ENCODE measurements around the gene UGT1A7. TPM values are rescaled to one million over a fixed set of nuclear protein-coding genes. Genes with fewer than 3 reads are reported as not detected.
"Not testable (repeated sequence)": the region's sequence is repeated elsewhere in the genome, so short reads cannot be mapped to it uniquely, and the experiment has no call there.

The UGT1A7 gene
- total RNA-seq, 2 experiments from 2014 or later: not detected

GRCh38 chr2:233711312-233712008 is 29.8 kb downstream of the UGT1A7 start:
- Mint-ChIP-seq H3K36me3 (ENCODE audit: low read depth) (no peaks in the 10 kb centered on the region), H3K27ac (no peak overlapping the region), H3K27me3 (peaks cover 39% of the 10 kb centered on the region), H3K4me3 (no peak overlapping the region), H3K9me3 (no peaks in the 10 kb centered on the region), H3K4me1 (peaks cover 5% of the 10 kb centered on the region)
- ChIA-PET CTCF (interaction anchor here (1.4 kb wide), 1 partner anchor 147 kb away, joined by 3 read pairs; no protein-coding TSS in a partner anchor), POLR2A (no interaction called here)
- peak; percentile 69 for DNase-seq

- peaks cover 35% of the 10 kb centered on the region for H3K27me3 Mint-ChIP-seq
- no peak within 1 kb of the TSS for H3K27ac Mint-ChIP-seq
- ChIA-PET CTCF (no interaction called here), POLR2A (no interaction called here)
- H3K9me3 Mint-ChIP-seq: no peaks in the 10 kb centered on the region
- no peak for DNase-seq
- H3K36me3 Mint-ChIP-seq (ENCODE audit: low read depth): no peaks in the 10 kb centered on the region
- no peak within 1 kb of the TSS for H3K4me3 Mint-ChIP-seq
- H3K4me1 Mint-ChIP-seq: peaks cover 5% of the 10 kb centered on the region
These were observed 31.0 kb downstream of the UGT1A7 start, which contains the start of gene UGT1A5 for GRCh38 chr2:233712611-233713261. Gene UGT1A5 (plus strand): TSS chr2:233712907. CDS start chr2:233712992, 85 bp downstream.

- DNase-seq: no peak
- ChIA-PET CTCF (no interaction called here), POLR2A (no interaction called here)
- peaks cover 39% of the 10 kb centered on the region for H3K27me3 Mint-ChIP-seq
- H3K36me3 Mint-ChIP-seq (ENCODE audit: low read depth): no peaks in the 10 kb centered on the region
- H3K9me3 Mint-ChIP-seq: no peaks in the 10 kb centered on the region
- no peak overlapping the region for H3K4me3 Mint-ChIP-seq
- H3K27ac Mint-ChIP-seq: no peak overlapping the region
- H3K4me1 Mint-ChIP-seq: peaks cover 5% of the 10 kb centered on the region
These were observed 31.5 kb downstream of the UGT1A7 start for GRCh38 chr2:233713262-233713615.

- peaks cover 5% of the 10 kb centered on the region for H3K4me1 Mint-ChIP-seq
- peaks cover 38% of the 10 kb centered on the region for H3K27me3 Mint-ChIP-seq
- H3K36me3 Mint-ChIP-seq (ENCODE audit: low read depth): no peaks in the 10 kb centered on the region
These were observed 32.4 kb downstream of the UGT1A7 start for GRCh38 chr2:233714121-233714520.

GRCh38 chr2:233718552-233718951 is 36.9 kb downstream of the UGT1A7 start, which contains the start of gene UGT1A4:
Gene UGT1A4 (plus strand): TSS chr2:233718736. CDS start chr2:233718821, 85 bp downstream.
- Mint-ChIP-seq H3K4me1 (peaks cover 5% of the 10 kb centered on the region), H3K36me3 (ENCODE audit: low read depth) (no peaks in the 10 kb centered on the region), H3K27ac (no peak within 1 kb of the TSS), H3K4me3 (no peak within 1 kb of the TSS), H3K9me3 (no peaks in the 10 kb centered on the region), H3K27me3 (peaks cover 32% of the 10 kb centered on the region)
- POLR2A ChIA-PET: no interaction called here
- no peak for DNase-seq
- CTCF ChIA-PET: interaction anchor here (0.9 kb wide), 1 partner anchor 11 kb away, joined by 3 read pairs; no protein-coding TSS in a partner anchor

More at GRCh38 chr2:233714121-233714520, 32.4 kb downstream of the UGT1A7 start:
- ChIA-PET POLR2A (no interaction called here), CTCF (no interaction called here)
- no peaks in the 10 kb centered on the region for H3K9me3 Mint-ChIP-seq
- H3K27ac Mint-ChIP-seq: no peak overlapping the region
- H3K4me3 Mint-ChIP-seq: no peak overlapping the region
- DNase-seq: no peak

- H3K27ac Mint-ChIP-seq: no peak within 1 kb of the TSS
- no peak for DNase-seq
- POLR2A ChIA-PET: no interaction called here
- H3K4me1 Mint-ChIP-seq: no peaks in the 10 kb centered on the region
- peaks cover 4% of the 10 kb centered on the region for H3K27me3 Mint-ChIP-seq
- H3K36me3 Mint-ChIP-seq (ENCODE audit: low read depth): no peaks in the 10 kb centered on the region
- CTCF ChIA-PET: no interaction called here
- H3K9me3 Mint-ChIP-seq: no peaks in the 10 kb centered on the region
- no peak within 1 kb of the TSS for H3K4me3 Mint-ChIP-seq
These were observed 47.1 kb downstream of the UGT1A7 start, which contains the start of gene UGT1A3 for GRCh38 chr2:233728723-233729301. Gene UGT1A3 (plus strand): TSS chr2:233729042. CDS start chr2:233729127, 85 bp downstream.

- H3K9me3 Mint-ChIP-seq; POLR2A ChIA-PET; H3K36me3 Mint-ChIP-seq (ENCODE audit: low read depth); CTCF ChIA-PET; H3K27ac Mint-ChIP-seq; H3K4me1 Mint-ChIP-seq; H3K4me3 Mint-ChIP-seq; DNase-seq: not testable (repeated sequence)
- H3K27me3 Mint-ChIP-seq: peaks cover 23% of the 10 kb centered on the region
These were observed 55.4 kb downstream of the UGT1A7 start for GRCh38 chr2:233736868-233737653.

- no peak overlapping the region for H3K27ac Mint-ChIP-seq
- H3K9me3 Mint-ChIP-seq: no peaks in the 10 kb centered on the region
- H3K4me1 Mint-ChIP-seq: no peaks in the 10 kb centered on the region
- POLR2A ChIA-PET: no interaction called here
- no peak for DNase-seq
- H3K4me3 Mint-ChIP-seq: no peak overlapping the region
- H3K36me3 Mint-ChIP-seq (ENCODE audit: low read depth): no peaks in the 10 kb centered on the region
- H3K27me3 Mint-ChIP-seq: peaks cover 14% of the 10 kb centered on the region
- CTCF ChIA-PET: no interaction called here
These were observed 59.2 kb downstream of the UGT1A7 start for GRCh38 chr2:233740870-233741269.

- no peak overlapping the region for H3K4me3 Mint-ChIP-seq
- ChIA-PET CTCF (no interaction called here), POLR2A (no interaction called here)
- peaks cover 10% of the 10 kb centered on the region for H3K27me3 Mint-ChIP-seq
- DNase-seq: no peak
- no peak overlapping the region for H3K27ac Mint-ChIP-seq
- H3K4me1 Mint-ChIP-seq: no peaks in the 10 kb centered on the region
- H3K9me3 Mint-ChIP-seq: no peaks in the 10 kb centered on the region
- H3K36me3 Mint-ChIP-seq (ENCODE audit: low read depth): no peaks in the 10 kb centered on the region
These were observed 62.0 kb downstream of the UGT1A7 start for GRCh38 chr2:233743464-233744259.

- peaks cover 18% of the 10 kb centered on the region for H3K27me3 Mint-ChIP-seq
- H3K4me3 Mint-ChIP-seq: no peak overlapping the region
- ChIA-PET CTCF (no interaction called here), POLR2A (no interaction called here)
- no peaks in the 10 kb centered on the region for H3K4me1 Mint-ChIP-seq
- no peaks in the 10 kb centered on the region for H3K9me3 Mint-ChIP-seq
- no peaks in the 10 kb centered on the region for H3K36me3 Mint-ChIP-seq (ENCODE audit: low read depth)
- DNase-seq: no peak
- no peak overlapping the region for H3K27ac Mint-ChIP-seq
These were observed 63.5 kb downstream of the UGT1A7 start for GRCh38 chr2:233745073-233745755.

- DNase-seq; H3K4me1 Mint-ChIP-seq; H3K36me3 Mint-ChIP-seq (ENCODE audit: low read depth); H3K27ac Mint-ChIP-seq; CTCF ChIA-PET; H3K4me3 Mint-ChIP-seq; H3K9me3 Mint-ChIP-seq; POLR2A ChIA-PET: not testable (repeated sequence)
- H3K27me3 Mint-ChIP-seq: peaks cover 19% of the 10 kb centered on the region
These were observed 64.1 kb downstream of the UGT1A7 start for GRCh38 chr2:233745838-233746237.
